Fibroblast of mammary gland (primary cell): ENCODE results near the gene SLC44A1.

Experiments
- DNase-seq: peaks from one replicate; pipeline ENCODE4 v3.0.0-alpha.2; 2010; ENCODE audit warnings: low read depth
- H3K4me3 ChIP-seq: 2 replicates; pipeline ENCODE4 v1.5.1; 2011; ENCODE audit warnings: low read depth, mild to moderate bottlenecking, low read length, moderate library complexity; ENCODE audit not compliant: control insufficient read depth
- CTCF ChIP-seq: conservative IDR thresholded peaks from 2 replicates; pipeline ENCODE4 v1.5.1; 2011; ENCODE audit warnings: low read depth, low read length, inconsistent platforms; ENCODE audit not compliant: control insufficient read depth, insufficient read depth

The SLC44A1 gene

GRCh38 chr9:105458404-105458803, 214.0 kb downstream of the SLC44A1 start:
- H3K4me3 ChIP-seq: no peak overlapping the region
- DNase-seq: no peak
- TF ChIP-seq CTCF: no peak

GRCh38 chr9:105459336-105459735, 214.9 kb downstream of the SLC44A1 start:
- TF ChIP-seq CTCF: no peak
- no peak for DNase-seq
- no peak overlapping the region for H3K4me3 ChIP-seq

GRCh38 chr9:105466898-105467455, 222.5 kb downstream of the SLC44A1 start:
- TF ChIP-seq CTCF: no peak
- DNase-seq: peak; percentile 22
- H3K4me3 ChIP-seq: no peak overlapping the region

GRCh38 chr9:105468875-105469274, 224.4 kb downstream of the SLC44A1 start:
- no peak for DNase-seq
- no peak for TF ChIP-seq CTCF
- no peak overlapping the region for H3K4me3 ChIP-seq

- no peak for DNase-seq
- no peak overlapping the region for H3K4me3 ChIP-seq
- no peak for TF ChIP-seq CTCF
Measured at GRCh38 chr9:105473221-105473620, 228.8 kb downstream of the SLC44A1 start.

GRCh38 chr9:105475302-105475701, 230.9 kb downstream of the SLC44A1 start:
- no peak overlapping the region for H3K4me3 ChIP-seq
- peak; percentile 51 for TF ChIP-seq CTCF
- peak; percentile 56 for DNase-seq

GRCh38 chr9:105479846-105480245, 235.4 kb downstream of the SLC44A1 start:
- DNase-seq: peak; percentile 14
- no peak for TF ChIP-seq CTCF
- H3K4me3 ChIP-seq: no peak overlapping the region
